CD4-positive, alpha-beta T cell treated with Interleukin-6 at 100 ng/mL for 8 hours (primary cell): ENCODE results near the gene WDFY4.

Source experiments
- DNase-seq: peaks from one replicate; pipeline ENCODE4 v3.0.0-alpha.2; 2020; ENCODE audit warnings: mixed read lengths, low spot score

The WDFY4 gene

DNA sequence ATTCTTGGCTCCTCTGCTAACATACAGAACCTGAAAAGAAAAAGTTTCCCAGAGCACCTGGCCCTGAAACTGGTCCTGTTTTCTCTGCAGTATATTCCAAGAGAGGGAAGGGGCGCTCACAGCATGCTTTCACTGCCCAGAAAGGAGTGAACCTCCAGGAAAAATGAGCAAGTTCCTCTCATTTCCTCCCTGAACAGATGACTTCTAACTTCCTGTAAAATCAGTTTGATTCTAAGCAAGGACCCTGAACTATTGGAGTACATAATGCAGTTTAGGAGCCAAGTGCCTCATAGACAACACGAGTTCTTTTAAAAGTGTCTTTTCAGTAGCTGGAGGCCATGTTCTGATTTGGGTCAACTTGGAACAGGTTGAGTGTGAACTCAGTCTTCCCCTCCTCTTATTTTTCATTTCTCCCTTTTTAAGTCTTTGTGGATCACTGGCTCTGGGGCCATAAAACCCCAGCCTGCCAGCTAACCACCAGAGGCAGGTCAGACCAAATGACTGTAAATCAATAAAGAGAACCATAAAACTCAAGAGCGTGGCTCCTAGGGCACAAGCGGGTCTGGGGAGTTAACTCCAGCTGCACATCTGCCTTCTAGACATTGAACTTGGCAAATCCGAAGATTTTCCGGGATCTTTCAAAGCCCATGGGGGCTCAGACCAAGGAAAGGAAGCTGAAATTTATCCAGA lies 260.9 kb downstream of the WDFY4 start:
- DNase-seq = no peak

DNA sequence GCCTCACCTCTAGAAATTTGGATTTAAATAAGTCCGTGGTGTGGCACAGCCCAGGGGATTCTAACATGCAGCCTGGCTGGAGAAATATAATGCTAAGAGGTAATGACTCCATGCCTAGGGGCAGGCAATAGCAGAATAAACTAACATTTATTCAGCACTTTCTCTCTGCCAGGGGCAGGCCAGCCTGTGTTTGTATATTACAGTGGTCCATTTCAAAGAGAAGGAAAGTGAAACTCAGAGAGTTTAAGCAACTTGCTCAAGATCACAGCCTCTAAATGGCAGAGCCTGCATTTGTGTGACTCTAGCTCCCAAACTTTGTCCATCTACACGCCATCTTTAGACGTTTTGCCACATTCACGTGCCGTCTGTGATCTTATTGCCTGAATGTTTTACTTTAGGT lies 261.7 kb downstream of the WDFY4 start:
- no peak for DNase-seq

DNA sequence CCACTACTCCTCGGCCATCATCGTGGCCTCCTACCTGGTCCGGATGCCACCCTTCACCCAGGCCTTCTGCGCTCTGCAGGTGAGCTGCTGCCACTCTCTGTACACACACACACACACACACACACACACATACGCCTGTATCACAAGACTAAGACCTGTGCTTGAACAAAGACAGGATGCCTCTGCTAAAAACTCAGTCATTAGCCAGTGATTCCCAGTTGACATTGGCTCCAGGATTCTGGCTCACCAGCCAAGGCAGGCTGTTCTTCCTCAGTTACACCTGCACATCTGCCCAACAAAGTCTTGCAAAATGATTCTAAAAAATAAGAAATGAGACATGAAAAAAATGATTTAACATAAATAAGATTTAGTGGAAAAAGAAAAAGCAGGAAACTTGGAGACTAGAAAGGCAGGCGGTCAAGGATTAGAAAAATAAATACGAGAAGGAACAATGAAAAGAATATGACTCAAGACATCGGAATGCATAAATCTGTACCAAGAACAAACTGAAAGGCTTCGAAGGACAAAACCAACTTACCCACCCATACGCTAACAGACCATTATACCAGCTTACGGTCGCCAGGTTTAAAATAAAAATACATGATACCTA lies 262.3 kb downstream of the WDFY4 start:
- no peak for DNase-seq

DNA sequence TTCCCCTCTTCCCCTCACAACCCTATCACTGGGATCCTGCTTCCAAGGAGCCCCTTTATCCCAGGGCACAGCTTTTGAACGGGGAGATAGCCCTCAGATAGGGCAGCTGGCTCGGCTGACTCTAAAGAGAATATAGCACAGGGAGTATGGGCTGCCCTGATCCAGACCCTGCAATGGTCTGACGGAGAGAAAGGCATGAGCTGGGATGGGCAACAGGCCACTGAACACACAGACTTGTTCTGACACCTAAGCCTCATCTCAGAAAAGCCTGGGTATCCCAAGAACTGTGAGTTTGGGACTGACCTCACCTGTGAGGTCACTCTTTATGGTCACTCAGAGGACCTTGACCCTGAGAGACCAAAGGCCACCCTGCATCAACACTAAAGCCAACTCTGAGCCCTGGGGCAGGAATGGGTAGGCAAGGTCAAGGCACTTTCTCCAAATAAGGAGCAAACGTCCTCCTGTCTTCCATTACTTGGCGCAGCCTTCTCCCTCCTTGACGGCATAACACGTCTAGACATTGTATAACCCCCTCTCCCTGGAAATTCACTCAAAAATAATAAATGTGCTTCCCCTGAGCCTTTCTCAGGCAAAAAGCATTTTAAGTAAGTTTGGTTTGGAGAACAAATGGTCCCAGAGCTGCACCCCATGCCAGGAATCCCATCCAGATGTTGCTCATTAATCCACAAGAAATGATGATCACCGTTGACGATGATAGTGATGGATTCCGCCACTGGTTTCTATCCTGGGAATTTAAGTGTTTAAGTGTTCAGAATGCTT lies 263.2 kb downstream of the WDFY4 start:
- DNase-seq = no peak

DNA sequence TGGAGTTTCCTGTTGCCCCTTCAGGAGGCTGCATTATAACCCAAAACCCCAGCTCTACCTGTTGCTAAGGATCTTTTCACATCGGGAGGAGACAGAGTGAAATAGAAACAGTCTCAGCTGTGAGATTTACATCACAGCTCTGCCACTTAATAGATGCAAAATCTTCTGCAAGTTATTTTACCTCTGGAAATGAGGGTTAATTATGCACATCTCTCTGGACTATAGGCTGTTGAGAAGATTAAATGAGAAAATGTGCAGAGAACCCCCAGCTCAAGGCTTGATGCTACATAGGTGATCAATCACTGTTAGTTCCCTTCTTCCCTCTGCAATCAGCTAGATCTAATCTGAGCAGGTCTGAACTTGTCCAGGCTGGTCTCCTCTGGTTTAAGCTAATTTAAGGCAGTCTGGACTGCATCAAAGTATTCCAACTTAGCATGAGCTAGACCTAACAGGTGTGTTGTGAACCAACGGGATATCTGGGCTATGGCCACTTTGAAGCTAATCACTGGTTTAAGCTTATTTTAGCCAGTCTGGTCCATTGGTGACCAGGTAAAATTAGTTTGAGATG lies 263.9 kb downstream of the WDFY4 start:
- DNase-seq = no peak

DNA sequence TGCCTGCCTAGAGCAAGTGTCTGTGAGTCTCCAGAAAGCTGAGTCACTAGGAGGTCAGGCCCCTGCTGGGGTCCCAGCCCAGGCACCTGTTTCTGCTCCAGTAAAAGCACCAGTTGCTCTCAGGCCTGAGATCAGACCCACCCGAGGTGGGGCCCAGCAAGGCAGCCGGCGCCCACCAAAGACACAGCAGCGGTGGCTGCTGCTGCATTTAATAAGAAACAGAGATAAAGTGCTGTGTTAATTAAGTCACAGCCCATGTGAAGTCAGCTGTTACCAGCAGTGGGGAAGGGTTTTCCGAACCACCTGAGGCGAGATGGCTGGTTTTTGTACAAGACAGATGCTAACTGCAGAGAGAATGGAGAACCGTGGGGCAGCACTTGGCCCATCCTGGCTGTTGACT lies 267.0 kb downstream of the WDFY4 start:
- DNase-seq = no peak

DNA sequence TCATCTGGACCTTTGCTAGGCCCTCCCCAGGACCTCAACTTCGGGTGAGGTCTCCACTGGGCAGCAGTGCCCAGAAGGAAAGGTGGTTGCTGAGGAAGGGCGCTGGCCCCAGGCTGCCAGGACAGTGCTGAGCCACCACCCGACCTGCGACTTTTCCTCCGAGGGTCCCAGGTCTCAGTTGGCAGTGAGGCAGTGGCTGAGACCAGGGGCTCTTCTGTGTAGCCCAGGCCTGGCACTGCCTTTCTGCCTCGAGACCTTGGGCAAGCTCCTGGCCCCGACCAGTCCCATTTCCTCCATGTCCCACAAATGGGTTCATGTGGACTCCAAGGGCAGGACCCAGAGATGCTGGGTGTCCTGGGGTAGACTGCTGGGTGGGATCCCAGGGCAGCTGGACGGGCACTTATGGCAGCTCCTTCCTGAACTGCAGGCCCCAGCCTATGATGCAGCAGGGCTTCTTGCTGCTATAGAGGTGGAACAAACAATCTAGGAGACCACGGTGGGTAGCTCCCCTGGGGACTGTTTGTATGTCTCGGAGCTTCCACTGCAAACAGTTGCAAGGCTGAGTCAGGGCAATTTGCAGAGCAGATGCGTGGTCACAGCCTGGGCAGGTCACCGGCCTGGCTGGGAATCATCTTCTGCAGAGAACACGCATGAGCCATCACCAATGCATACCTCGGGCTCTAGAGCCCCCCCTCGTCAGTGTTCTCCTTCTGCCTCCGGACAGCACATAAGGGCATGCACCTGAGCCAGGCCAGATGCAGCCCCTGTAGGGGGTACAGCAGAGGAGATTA lies 272.9 kb downstream of the WDFY4 start:
- DNase-seq = no peak

DNA sequence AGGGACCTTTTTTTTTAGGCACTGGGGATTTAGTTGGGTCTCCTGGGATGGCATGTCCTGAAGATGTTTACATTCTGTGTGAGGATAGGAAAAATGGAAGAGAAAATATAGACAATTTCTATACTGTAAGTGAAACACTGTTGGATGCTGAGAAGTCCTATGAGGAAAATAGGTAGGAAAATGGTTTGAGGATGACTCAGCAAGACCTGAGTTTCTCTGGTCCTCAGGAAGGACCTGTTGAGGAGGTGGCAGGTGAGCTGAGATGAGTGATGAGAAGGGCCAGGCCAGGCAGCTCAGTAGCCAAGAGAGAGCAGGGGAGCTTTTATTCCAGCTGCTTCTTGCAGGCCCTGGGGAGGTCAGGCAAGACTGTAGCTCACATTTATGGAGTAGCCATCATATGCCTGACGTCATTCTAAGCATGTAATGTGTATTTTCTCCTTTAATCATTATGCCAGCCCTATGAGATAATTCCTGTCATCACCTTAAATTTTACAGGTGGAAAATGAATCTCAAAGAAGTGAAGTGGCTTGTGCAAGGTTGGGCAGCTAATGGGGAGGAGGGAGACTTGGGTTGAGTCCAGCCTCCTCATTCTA lies 274.0 kb downstream of the WDFY4 start:
- DNase-seq = no peak

DNA sequence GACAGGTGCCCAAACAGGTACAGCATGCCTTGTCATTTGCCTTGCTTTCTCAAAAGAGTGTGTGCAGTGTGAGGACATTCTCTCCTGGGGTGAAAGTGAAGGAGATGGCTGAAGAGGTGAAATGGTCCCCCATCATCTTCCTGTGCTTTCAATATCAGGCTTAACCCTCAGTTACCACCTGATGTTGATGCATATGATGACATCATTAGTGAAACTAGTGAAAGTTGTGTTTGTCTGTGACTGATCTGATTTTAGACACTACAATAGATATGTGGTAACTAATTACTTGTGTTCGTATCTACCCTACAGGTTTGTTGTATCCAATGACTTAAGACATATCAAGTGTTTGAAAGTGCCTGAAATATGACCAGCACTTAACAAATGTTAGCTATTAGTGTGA lies 279.4 kb downstream of the WDFY4 start:
- DNase-seq = no peak

DNA sequence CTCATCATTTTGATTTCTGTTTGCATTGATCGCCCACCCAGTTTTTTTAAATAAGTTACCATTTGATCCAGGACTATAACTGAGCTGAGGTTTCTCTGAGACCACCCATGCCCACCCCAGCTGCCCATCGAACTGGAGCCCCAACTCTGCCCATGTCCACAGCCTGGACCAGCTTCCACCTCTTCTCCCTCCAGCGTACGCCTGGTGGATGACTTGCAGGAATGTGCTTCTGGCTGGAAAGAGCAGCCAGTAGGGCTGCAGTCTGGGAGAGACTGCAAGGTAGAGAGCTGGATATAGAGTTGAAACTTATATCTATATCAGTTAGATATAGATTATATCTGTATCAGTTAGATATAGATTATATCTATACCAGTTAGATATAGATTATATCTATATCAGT lies 280.8 kb downstream of the WDFY4 start:
- no peak for DNase-seq

DNA sequence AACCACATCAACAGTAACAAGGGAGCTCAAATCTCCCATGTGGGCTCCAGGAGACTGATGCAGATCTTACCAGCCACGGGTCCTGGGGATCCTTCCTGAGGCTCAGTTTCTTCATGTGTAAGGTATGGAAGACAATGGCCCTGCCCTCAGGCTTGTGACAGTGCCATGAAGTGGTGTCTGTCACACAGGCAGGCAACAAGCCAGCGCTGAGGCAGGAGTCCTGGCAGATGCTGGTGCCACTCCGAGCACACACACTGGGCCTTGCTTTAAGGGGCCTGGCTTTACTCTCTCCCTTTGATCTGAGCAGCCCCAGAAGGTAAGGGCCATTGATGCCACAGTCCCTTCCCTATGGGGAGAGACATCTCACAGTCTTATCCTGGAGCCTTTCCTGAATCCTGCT lies 283.4 kb downstream of the WDFY4 start:
- DNase-seq = no peak

DNA sequence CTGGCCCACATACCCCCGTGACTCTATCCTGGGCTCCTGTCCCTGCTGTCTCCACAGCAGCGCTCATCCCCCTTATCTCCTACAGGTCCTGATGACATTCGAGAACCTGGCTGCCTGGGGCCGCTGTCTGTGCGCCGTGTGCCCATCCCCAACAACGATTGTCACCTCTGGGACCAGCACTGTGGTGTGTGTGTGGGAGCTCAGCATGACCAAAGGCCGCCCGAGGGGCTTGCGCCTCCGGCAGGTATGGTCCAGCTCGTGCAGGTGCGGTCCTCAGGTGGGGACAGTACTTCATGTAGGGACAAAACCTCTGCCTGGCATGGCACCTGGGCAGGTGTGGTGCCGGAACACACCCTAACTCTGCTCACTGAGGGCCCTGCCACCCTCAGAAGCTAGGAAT lies 285.4 kb downstream of the WDFY4 start:
- DNase-seq = no peak

DNA sequence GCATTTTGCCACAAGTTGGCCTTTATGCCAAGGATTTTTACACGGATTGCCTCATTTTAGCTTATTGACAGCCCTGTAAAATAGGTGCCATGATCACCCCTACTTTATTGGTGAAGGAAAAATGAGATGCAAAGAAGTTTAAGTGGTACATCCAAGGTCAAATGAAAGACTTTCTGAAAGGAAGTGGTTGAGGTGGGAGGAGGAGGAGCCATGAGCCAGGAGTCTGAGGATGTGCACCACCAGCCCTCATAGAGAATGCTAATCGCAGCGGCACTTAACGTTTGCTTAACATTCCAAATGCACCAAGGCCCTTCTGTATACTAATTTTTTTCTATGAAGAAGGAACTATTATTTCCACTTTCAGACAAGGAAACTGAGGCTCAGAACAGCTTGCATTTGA lies 286.0 kb downstream of the WDFY4 start:
- no peak for DNase-seq

DNA sequence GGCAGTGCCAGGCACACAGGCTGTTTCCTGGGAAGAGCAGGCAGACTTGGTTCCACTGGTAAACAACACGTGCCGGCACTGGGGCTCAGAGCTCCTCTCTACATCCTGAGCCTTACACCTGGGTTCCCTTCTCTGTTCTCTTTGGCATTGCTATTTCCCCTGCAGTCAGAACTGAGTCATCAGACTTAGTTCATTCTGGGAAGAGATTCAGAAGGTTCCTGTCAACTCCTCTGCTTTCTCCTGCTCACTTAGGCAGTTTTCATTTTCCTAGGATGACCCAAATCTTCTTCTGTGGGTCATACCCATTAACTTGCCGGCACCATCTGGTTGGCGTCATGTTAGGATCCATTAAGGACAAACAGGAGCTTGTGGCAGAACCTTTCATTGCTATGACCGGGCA lies 288.4 kb downstream of the WDFY4 start:
- no peak for DNase-seq

DNA sequence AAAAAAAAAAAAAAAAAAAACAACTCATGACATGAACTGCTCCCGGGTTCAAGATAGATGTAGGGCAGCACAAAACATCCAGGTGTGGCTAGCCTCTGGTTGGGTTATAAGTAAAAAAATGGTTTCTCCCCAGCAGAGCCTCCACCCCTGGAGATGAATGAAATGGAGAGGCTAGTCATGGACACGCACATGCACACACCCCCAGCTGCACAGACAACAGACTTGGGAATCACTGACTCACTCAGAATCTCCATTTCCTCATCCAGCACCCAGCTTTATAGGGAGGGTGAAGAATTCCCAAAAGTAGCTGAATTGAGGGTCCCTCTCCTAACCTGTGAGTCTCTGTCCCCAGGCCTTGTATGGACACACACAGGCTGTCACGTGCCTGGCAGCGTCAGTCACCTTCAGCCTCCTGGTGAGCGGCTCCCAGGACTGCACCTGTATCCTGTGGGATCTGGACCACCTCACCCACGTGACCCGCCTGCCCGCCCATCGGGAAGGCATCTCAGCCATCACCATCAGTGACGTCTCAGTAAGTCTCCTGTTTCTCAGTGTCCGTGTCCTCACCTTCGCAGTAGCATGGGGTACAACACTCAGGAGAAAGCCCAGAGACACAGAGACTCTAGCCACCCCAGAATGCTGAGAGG lies 290.0 kb downstream of the WDFY4 start:
- DNase-seq = no peak

DNA sequence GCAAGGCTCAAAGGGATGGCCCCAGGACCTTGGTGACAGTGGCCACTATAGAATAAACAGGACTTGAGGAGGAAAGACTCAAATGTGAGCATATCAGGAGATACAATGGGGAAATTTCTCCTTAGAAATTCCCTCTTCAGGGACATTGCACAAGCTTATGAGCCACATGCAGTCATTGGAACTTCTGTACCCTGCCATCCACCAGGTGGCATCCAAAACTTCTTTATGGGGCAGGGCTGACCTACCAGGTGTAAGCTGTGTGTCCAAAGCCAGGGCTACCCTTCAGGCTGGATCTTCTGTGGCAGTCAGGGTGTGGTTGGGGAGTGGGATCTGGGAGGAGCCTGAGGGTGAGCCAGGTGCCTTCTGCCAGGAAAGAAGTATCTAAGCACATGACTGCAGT lies 291.5 kb downstream of the WDFY4 start:
- no peak for DNase-seq

DNA sequence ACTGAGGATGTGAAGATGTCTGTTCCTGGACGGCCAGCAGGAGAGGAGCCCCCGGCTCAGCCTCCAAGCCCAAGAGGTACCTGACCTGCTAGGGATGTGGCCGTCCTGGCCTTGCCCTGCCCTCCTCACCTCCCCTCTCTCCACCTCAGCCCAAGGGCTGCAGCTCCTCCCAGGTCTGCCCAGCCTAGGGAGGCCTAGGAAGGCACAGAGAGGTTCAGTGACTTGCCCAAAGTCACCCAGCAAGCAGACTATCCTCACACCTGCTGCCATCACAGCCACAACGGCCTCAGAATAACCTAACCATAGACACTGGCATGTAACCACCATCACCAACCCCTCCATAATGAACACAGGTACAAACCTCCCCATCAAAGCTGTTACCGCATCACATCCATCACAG lies 293.6 kb downstream of the WDFY4 start:
- no peak for DNase-seq

DNA sequence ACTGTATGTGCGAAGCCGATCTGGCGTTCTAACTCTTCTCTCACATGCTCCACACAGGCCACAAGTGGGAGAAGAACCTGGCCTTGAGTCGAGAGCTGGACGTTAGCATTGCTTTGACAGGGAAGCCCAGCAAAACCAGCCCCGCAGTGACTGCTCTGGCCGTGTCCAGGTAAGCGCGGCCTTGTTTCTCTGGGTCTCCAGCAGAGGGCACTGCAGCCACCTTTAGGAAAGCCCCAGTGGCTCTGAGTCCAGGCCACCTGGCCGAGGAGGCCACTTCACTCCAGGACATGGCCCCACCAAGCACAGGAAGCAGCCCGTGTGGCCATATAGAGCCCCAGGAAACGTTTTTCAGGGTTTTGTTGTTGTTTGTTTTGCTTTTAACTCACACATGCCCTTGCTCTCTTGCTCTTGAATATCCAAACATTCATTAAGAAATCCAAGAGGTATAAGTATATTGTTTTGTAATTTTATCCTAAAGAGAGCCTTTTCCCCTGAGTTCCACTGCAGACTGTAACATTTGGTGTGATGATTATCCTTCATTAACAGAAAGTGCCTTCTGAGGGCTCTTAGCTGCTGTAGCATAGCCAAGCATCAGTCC lies 296.7 kb downstream of the WDFY4 start:
- peak; percentile 7 for DNase-seq

DNA sequence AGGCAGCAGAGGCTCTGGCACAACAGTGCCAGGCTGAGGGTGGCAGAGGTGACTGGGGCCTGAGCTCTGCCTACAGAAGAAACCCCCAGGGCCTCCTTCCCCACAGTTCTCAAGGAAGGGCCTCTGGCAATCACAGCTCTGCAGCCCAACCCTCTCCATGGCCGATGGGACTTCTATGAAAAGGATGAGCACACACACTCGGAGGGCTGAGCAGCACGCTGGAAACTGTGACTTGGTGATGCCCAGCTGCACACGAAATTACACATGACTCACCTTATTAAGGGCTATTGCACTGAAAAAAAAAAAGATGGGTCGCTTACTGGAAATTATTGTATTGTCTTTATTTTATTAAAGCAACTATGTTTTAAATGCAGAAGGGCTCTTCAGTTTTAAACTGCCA lies 297.9 kb downstream of the WDFY4 start:
- DNase-seq = no peak

DNA sequence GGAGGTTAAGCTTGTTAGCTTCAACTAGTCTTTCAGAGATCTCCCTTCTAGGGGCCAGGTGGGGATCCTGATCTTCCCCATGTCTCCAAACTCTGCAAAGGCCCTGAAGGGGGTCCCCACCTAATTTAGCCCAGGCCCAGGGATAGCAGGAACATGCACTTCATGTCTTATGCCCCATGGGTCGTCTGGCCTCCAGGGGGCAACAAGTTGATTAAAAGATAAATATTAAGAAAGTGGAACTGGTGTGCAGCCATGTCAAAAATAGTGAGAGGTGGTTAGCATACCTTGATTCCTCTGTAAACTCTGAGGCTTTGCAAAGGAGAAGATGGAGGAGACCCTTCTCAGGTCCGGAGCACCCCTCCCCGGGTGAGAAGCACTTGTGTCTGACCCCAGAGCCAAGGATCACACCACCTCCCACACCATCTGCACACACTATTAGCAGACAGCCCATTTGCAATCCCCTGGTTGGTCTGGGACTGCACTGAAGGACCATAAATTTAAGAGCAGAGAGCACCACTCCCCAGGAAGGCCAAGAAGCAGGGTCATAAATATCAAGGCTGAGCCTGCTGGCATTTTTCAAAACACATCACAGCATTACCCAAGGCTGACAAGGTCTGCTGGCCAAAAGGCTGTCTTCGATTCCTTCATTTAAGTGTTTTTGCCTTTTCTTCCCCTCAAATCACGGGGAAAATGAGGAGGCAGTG lies 299.1 kb downstream of the WDFY4 start:
- no peak for DNase-seq
